Heart left ventricle (tissue), 13 donors: ENCODE data around the gene ATAD5.
A peak's percentile ranks its signal among the peaks of the same experiment; 100 is the strongest.

Source experiments
- CTCF ChIP-seq, 12 donors: fragments of 200-600 bp; sonication (generic) in 4 of 12; IDR thresholded peaks; one replicate each; pipeline versions ENCODE4 v1.5.0 to v1.8.0; 2018 to 2022; ENCODE audit warnings: antibody characterized with exemption in 12 of 12, mild to moderate bottlenecking in 5 of 12
- POLR2A ChIP-seq, 2 donors: fragments of 450-650 bp; IDR thresholded peaks; one replicate each; pipeline ENCODE4 v1.6.1; 2017; ENCODE audit warnings: antibody characterized with exemption in 2 of 2, mild to moderate bottlenecking in 2 of 2, moderate library complexity in 2 of 2
- donor health status: ischemic (EF 13 %, LVEDD 7.1; RV severe dilation, severe dysfunction).
- donor health status: DM: no; HTN: yes; CAD: no.
- donor health status: DM: no; HTN: no; CAD: no.
- donor health status: ischemic (EF 25% LVEDD 6.9; RV normal size, moderate dysfunction).
- donor health status: ischemic (EF 25% LVEDD 5.7; RV mildly dilated, moderate dysfunction).
- donor health status: ischemic (EF 35%, LVEDD 5.7; RV mildly dilated, moderate dysfunction).
- donor health status: nonischemic (EF 11% LVEDD 7.7; RV severe dilation, severe dysfunction).
- donor health status: DM: yes; HTN: yes; CAD: no.
- donor health status: PGD.
- donor health status: ischemic (EF 29% LVEDD 5.4; RV normal size, mild dysfunction).
- donor health status: nonischemic (EF 23%, LVEDD 6.1; RV moderate dilation, normal function).

- peak in 1 of 2 donors; percentile 40 for TF ChIP-seq POLR2A (IDR thresholded peaks at IDR 0.05)
- TF ChIP-seq CTCF (IDR thresholded peaks at IDR 0.05): no peak
Observed at GRCh38 chr17:30921544-30922196, 89.9 kb downstream of the ATAD5 start, which contains the start of gene ADAP2.
